NCI-H1694 (cell line): ENCODE measurements around the gene DAAM1.
A peak's percentile ranks its signal among the peaks of the same experiment; 100 is the strongest.

Experiments
- DNase-seq: peaks from one replicate; lab custom pipeline; 2025; lab: John Stamatoyannopoulos, UW

The DAAM1 gene

DNA sequence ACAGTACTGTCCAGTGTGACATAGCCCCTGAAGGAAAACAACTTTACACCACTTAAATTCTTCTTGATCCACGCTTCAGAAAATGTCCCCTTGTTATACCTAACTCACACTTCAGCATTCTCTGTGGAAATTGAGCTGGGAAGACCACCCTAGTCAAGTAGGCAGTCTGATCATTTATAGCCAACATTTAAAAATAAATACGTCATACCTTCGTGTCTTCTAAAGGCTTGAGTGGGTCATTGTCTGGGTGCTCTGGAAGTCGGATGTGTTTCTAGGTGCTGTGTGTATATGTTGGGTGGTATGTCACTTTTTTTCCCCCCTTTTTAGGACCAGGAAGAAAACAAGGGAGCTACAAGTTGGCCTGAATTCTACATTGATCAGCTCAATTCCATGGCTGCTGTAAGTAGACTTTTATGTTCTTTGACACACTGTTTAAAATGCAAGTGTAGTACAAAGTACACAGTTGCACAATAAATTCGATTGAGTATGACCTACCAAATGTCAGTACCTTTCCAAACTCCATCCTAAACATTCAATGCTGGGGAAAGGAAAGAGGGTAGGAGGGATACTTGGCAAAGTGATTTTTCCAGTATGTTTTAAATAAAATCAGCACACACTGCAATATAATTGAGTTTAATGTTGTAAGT lies 126.6 kb downstream of the DAAM1 start:
- DNase-seq: no peak

DNA sequence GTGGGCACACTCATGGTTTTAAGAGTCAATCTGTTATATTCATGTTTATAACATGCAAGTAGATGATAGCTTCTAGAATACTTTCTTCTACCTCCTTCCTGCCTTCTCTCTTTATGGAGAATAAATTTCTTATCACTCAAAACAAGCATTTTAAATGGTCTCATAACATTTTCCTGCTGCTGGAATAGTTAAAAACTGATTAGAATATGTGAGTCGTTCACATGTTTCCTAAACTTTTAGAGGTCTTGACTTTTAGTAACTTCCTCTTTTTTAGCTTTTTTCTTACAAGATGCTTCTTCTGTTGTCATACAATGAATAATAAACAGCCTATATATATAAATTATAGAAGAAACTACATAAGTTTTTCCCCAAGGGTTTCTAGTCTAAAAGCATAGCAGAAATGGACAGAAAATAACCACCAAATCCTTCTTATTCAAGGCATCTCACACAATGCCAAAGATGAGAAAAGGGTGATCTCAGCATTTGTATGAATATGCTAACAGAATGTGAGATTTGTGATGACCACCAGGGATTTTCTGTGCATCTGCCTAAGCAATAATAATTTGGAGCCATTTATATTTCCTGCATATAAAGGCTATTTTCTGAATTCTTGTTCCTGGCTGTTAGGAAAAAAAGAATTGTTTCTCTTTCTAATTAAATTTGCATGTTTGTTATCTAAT lies 127.8 kb downstream of the DAAM1 start:
- DNase-seq: no peak

DNA sequence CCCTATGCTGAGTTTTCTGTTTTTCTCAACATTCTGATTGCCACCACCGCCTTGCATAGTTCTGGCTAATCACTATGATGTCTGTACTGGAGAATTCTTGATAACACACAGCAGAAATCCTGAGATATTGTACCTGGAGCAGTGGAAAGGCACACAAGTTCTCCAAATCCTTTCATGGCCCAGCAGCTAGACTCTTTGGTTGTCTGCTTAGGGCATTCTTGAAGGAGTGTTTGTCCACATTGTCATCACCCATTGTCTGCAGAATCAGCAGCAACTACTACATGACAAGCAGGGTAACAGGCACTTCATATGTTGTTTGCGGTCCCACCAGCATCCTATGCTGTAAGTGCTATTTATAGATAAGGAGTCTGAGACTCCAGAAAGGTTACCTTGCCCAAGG lies 128.9 kb downstream of the DAAM1 start:
- DNase-seq: no peak

DNA sequence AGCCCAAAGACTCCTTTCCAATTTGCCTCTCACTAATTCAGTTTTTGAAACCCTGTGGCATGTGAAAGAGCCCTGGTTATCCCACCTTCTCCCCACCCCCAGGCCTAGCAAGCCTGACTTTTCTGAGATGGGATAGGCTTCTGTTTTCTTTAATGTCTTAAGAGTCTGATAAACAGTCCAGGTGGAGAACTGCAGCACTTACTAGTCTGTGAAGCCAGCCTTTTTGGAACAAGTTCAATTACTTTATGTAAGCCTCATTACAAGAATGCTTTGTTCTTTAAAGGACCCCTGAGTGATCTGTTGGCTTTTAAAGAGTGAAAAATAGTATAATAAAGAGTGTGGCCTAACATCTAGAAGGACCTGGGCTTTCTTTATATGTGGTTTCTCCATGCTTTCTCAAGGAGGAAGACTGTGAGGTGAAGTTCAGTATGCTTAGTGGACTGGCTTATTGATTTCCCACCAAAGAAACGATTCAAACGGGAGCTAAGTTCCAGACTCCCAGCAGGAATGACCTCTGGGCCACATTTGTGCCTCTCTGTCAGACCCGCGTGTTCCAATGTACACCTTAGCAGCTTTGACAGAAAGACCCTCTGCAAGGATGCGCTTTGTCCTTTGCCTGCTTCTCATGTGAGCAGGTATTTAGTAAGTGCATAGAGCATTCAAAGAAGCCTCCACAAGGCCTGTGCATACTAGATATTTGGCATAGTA lies 129.5 kb downstream of the DAAM1 start:
- no peak for DNase-seq

GRCh38 chr14:59318908-59319307 lies 130.4 kb downstream of the DAAM1 start:
- no peak for DNase-seq

DNA sequence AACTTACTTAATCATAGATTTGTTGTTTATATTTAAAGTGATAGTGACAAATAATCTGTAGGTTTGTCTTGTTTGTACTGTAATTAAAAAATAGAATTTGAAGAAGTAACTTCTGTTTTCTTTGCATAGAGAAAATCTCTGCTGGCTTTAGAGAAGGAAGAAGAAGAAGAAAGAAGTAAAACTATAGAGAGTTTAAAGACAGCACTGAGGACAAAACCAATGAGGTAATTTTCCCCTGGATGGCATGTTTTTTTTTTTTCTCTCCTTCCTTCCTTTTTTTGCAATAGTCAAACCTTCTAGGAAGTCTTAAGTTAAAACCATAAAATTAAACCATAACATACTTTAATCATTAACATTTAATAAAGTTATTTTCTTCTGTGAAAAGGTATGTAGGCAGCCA lies 131.9 kb downstream of the DAAM1 start:
- no peak for DNase-seq

GRCh38 chr14:59320763-59321625 lies 132.5 kb downstream of the DAAM1 start:
- DNase-seq: no peak

GRCh38 chr14:59321626-59321949 lies 133.1 kb downstream of the DAAM1 start:
- no peak for DNase-seq

GRCh38 chr14:59325906-59326305 lies 137.4 kb downstream of the DAAM1 start:
- DNase-seq: no peak

GRCh38 chr14:59328454-59328853 lies 140.0 kb downstream of the DAAM1 start:
- DNase-seq: no peak

DNA sequence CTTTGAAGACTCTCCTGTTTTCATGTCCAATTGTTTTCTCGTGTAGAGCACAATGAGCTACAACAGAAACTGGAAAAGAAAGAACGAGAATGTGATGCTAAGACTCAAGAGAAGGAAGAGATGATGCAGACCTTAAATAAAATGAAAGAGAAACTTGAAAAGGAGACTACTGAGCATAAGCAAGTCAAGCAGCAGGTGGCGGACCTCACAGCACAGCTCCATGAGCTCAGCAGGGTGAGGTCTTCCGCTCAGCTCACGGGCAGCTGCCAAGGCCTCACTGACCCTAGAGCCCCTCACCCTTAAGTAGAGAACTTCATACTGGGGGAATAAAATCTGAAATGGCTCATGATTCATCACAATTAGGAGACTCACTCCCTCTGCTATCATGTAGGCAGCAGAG lies 142.0 kb downstream of the DAAM1 start:
- DNase-seq: no peak

GRCh38 chr14:59331217-59331616 lies 142.8 kb downstream of the DAAM1 start:
- DNase-seq: no peak

- no peak for DNase-seq
Observed at GRCh38 chr14:59332727-59333126, 144.3 kb downstream of the DAAM1 start.

- DNase-seq: no peak
Observed at GRCh38 chr14:59333235-59333634, 144.8 kb downstream of the DAAM1 start.

DNA sequence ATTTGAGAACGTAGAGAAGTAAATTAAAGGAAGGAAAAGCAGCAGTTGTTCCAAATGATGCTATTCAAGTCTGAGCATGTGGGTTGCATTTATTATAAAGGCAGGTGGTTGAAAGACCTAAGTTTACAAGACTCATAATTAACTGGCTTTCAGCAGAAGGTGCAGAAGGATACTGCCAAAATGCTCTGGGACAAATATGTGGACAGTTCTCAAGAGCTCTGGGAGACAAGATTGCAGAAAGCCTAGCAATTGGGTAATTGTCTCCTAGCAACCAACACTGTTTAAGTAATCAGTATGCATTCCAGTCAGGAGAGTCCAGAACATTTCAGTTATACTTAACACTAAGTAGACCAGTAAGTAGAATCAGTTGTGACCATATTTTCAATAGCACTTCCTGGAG lies 145.2 kb downstream of the DAAM1 start:
- DNase-seq: peak; percentile 17

DNA sequence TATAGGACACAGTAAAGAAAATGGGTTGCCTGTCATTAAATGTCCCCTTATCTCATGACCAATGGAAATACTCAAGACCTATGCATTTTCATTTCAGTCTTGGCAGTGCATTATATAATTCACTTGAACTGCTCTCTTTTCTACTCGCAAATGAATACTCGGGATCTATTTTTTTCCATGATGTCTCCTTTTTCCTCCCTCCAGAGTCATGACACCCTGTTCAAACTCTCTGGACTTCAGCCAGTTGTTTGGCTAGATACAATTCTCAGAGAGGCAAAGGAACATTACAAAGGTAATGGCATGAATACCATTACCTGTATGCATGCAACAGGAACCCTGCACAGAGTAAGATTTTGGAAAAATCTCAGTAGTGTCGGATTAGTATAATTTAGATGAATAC lies 145.8 kb downstream of the DAAM1 start:
- no peak for DNase-seq

- DNase-seq: no peak
Observed at GRCh38 chr14:59336098-59336497, 147.6 kb downstream of the DAAM1 start.

DNA sequence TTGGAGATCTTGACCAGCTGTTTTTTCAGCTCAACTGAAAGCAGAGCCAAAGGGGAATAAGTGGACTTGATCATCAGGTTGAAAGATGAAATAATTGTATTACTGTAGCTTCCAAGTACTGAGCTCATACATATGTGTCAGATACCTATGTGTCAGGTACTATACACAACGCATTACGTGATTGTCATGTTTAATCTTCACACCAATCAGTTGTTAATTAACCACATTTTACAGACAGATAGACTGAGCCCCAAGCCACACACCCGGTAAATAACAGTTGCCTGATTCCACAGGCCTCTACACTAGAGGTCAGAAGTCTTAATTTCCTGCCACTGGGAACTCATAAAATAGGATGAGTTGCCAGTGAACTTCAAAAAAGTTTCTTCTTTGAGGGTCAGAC lies 148.2 kb downstream of the DAAM1 start:
- DNase-seq: no peak

DNA sequence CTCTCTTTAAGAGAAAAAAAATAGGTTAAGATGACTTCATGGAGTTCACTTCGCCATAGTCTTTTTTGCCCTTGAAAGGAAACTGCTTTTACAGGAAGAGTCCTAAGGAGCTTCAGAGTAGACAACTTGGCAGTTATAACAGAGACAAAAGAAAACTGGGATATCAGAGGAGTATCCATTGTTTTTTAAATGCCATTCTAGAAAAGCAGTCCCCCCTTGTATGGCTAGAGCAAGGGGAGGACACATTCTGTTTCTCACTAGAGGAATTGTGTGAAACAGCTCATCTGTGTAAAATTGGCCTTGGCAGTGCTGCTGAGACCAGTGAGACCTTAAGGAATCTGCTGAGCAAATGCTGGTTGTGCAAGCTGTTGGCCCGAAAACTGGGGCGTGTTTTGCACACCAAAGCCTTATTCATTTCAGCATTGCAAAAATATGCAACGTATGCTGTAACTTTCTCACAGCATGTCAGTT lies 148.7 kb downstream of the DAAM1 start:
- no peak for DNase-seq

DNA sequence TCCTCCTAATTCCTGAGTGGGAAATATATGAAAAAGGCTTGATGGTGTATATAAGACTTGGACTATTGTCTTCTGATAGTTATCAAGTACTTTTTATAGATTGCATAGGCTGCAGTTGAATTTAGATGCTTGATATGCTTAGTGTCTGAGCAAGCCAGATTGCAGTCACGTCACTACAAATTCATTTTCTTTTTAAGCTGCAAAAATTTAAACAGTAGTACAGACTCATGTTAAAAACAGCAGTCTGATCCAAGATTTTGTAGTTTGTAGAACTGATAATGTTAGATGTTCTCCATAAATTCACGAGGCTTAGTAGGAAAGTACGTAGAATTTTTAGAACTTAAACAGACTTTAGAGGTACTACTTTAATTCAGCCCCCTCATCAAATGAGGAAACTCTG lies 150.3 kb downstream of the DAAM1 start:
- DNase-seq: no peak

DNA sequence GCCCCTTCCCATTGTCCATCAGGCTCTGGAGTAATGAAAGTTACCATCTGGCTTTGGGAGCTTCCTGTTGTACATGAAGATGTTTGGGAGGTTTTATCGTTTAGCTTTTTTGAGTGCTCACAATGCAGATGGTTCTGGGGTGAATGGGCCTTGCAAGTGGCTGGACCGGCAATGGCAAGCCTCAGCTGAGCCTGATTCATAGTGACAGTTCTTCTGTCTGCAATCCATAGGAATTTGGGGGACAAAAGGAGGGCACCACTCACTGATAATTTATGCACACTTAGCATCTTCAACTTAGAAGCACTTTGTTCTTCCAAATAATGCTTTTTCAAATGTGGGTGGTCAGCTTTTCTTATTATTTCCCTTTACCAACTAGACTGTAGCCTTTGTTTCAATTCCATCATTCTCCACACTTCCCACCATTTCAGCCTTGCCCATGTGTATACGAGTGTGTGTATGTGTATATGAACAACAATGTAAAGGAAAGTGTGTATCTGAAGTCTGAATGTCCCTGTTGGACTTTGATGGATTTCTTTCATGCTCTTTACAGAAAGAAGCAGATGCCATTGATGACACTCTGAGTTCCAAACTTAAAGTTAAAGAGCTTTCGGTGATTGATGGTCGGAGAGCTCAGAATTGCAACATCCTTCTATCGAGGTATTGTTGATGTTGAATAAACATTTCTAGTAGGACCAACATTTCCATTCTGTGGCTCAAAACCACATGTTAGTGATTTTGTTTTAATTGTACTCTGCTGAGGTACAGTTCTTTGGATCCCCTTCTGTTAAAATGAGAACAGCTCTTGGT lies 151.3 kb downstream of the DAAM1 start:
- DNase-seq: no peak
